CD4-positive, alpha-beta T cell treated with Interleukin-6 for 4 hours (primary cell): Measurements from ENCODE around the gene ABAT.
"Not testable (repeated sequence)": the region's sequence is repeated elsewhere in the genome, so short reads cannot be mapped to it uniquely, and the experiment has no call there.

ENCODE experiments used
- DNase-seq: peaks from one replicate; pipeline ENCODE4 v3.0.0-alpha.2; 2020; ENCODE audit warnings: mixed read lengths

Gene ABAT

GRCh38 chr16:8795091-8795490, 120.7 kb downstream of the ABAT start:
- no peak for DNase-seq

DNA sequence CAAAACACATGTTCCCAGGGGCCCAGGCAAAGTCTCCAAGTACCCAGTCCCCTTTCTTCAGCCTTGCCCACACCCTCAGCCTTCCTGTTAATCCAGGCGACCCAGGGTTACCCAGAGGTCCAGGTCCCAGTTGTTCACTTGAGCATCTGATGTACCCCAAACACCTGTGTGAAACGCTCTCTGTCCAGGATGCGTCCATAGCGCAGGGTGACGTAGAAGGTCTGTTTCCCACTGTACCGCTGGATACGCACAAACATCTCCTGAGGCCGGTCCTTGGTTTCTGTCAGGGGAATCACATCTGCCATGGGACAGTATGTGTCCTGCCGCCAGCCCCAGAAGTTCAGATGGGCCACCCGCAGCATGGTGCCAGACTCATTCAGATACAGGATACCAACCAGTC, 121.4 kb downstream of the ABAT start:
- DNase-seq: no peak

GRCh38 chr16:8796469-8797363, 122.3 kb downstream of the ABAT start:
- no peak for DNase-seq

- peak; percentile 95 for DNase-seq
Observed at GRCh38 chr16:8797364-8798173, 123.2 kb downstream of the ABAT start, which contains the start of the genes PMM2 and TMEM186. PMM2 (plus strand) TSS chr16:8797839; CDS start chr16:8797883, 44 bp downstream. TMEM186 (minus strand) TSS chr16:8797639; CDS start chr16:8797614, 25 bp downstream.

GRCh38 chr16:8798174-8798527, 123.7 kb downstream of the ABAT start:
- DNase-seq: no peak

- DNase-seq: no peak
Observed at GRCh38 chr16:8798535-8799157, 124.2 kb downstream of the ABAT start.

- no peak for DNase-seq
Observed at GRCh38 chr16:8801701-8802100, 127.3 kb downstream of the ABAT start.

DNA sequence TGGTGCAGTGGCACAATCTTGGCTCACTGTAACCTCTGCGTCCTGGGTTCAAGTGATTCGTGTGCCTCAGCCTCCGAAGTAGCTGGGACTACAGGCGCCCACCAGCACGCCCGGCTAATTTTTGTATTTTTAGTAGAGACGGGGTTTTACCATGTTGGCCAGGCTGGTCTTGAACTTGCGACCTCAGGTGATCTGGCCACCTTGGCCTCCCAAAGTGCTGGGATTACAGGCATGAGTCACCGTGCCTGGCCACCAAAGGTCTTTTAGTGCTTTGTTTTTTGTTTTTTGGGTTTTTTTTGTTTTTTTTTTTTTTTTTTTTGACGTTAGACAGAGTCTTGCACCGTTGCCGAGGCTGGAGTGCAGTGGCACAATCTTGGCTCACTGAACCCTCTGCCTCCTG, 129.3 kb downstream of the ABAT start:
- DNase-seq: not testable (repeated sequence)

- no peak for DNase-seq
Observed at GRCh38 chr16:8804313-8804712, 129.9 kb downstream of the ABAT start.

- no peak for DNase-seq
Observed at GRCh38 chr16:8806272-8806983, 132.0 kb downstream of the ABAT start.

DNA sequence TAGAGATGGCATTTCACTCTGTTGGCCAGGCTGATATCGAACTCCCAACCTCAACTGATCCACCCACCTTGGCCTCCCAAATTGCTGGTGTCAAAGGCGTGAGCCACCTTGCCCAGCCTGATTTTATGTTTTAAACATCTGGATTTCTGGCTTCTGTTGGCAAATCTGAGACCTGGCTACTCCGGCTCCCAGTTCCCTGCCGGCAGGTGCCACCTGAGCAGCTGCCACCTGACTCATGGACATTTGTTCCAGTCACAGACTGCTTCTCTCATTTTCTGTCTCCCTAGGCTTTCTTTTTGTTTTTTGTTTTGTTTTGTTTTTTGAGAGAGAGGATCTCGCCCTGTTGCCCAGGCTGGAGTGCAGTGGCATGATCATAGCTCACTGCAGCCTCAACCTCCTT, 132.8 kb downstream of the ABAT start:
- DNase-seq: no peak

DNA sequence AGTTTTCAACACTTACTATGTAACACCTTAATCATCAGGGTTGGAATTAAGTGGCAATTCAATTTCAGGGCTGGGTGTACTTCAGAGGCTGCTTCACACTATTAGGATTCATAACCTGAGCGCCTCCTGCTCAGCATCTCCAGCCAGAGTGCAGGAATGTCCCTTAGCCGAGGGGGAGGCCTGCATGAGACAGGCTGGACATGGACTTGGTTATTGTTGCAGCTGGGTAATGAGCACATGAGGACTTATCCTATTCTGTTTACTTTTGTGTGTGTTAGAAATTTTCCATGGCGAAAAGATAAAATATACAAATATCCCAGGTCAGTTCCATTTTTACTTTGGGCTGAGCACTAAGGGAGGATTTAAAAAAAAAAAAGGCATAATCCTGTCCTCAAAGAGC, 133.6 kb downstream of the ABAT start:
- DNase-seq: no peak

DNA sequence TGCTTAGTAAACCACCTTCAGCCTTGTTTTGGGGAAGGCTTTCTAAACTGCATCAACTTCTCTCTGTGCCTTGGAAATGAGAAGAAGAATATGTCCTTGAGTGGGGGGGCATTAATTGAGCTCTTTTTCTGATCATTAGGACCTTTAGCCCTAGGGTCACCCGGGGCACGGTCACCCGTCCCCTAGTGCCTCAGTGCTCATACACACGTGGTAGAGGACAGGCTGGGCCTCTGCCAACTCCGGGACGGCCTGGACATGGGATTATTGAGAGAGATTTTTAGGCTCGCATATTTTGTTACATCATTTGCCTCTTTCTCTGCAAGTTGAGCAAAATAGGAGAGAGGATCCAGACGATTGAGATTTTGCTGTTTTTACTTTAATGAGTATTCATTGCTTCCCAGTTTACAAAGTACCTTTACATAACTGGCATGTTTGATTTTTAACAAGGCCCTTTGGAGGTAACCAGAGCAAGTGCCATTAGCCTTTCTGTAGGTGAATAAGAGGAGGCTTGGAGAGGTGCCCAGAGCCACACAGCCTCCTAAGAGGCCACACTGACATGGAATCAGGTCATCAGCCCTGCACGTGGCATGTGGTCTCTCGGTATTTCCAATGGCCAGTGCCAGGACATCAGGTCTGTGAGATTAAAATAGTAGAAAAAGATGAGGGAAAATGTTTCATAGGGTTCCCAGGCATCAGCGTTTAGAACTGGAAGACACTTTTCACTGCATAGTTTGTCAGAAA, 134.4 kb downstream of the ABAT start:
- DNase-seq: no peak

DNA sequence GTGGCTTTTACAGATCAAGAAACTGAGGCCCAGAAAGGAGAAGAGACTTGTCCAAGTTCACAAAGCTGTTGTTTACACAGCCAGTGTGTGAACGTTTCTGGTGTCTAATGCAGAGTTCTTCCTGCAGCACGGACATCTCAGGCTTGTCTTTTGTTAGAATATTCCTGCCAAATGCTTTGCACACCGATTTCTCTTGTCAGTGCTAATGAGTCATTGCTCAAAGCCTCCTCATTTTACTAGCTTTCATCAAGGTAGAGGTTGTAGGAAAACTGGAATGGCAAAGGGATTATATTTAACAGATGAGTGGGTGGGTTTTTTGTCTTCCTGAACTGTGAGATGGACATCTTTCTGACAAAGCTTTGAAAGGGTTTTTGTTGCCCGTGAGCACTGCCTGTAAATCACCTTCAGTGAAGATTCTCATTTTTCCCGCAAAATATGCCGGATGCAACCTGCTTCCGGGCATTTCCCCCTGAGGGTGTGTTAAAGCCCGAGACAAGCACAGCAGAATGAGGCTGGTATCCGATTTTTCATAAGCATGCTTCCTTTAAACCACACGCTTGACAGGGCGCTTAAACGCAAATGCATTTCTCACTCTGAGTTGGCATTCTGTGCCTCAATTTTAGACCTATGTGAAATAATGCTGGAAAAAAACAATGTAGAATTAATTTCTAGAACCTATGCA, 137.9 kb downstream of the ABAT start:
- DNase-seq: no peak

GRCh38 chr16:8814095-8814806, 139.8 kb downstream of the ABAT start:
- DNase-seq: no peak

DNA sequence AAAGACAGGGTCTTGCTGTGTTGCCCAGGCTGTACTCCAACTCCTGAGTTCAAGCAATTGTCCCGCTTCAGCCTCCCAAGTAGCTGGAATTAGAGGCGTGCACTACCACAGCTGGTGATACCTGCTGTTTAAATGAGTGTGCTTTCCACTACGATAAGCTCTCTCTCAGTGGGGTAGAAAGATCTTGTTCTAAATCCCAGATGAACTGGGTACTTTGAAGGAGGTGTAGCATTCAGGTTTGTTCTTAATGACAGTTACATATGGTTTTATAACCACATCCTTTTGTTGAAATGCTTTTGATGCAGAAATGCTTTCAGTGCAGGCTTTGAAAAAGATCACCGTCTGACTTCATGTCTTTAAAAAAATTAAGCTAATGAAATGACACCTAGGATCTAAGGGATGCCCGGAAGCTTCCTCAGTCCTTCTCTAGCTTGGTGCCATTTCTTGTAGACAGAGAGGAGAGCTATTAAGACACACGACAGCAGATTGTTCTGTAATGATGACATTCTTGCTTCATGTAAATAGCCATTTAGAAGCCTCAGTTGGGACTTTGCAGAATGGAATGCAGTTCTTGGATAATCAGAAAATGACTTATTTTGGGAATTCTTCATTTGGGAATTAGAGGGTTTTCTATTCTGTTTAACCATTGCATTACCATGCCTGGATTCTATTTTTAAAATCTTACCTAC, 142.7 kb downstream of the ABAT start:
- no peak for DNase-seq

DNA sequence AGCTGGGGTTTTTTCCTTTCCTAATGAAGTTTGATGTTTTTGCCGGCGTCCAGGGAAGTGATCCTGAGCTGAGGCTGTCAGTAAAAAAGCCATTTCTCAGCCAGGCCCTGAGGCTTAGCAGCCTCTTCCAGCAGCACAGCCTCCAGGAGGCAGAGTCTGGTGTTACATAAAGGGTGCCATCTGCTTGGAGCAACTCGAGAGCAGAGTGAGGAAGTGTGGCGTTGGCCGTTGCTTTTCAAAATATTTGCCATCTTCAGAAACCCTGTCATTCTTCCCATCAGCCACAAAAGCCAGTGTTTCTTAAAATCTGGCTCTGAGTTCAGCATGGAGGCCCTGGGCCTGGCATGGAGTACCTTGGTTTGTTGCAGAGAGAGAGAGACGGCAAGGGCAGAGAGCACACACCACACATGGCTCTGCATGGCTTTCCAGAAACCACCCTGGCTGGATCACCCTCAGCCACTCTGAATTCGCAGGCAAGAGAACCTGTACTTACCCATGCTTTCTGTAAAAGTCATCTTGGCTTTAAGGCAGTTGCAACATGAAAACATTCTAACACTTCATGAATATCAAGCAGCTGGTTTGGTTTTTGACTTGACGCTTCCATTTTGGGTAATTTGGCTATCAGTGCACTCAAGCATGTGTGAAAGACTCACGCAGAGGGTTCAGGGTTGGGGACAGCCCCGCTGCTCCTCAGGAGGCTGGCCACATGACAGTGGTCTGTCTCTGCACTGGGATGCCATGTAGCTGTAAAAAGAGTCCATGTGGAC, 144.3 kb downstream of the ABAT start:
- DNase-seq: no peak

GRCh38 chr16:8819411-8820034, 145.1 kb downstream of the ABAT start:
- no peak for DNase-seq

GRCh38 chr16:8822403-8822802, 148.0 kb downstream of the ABAT start:
- no peak for DNase-seq
